Measurements from ENCODE around the gene WDR19.

- TF ChIP-seq POLR2AphosphoS5 (IDR thresholded peaks at IDR 0.05; ENCODE audit: low read depth, low read length) (no peak), CTCF (IDR thresholded peaks at IDR 0.05) (no peak)
These were observed 50.8 kb downstream of the WDR19 start for GRCh38 chr4:39233114-39233513.
